Colon (tissue), 2 donors: Measurements from ENCODE around the gene HS6ST2.

Source experiments
- FAIRE-seq: peaks from 2 replicates; lab custom pipeline; 2012; peaks lifted over from hg19 to GRCh38; lab: Jason Lieb, UNC
- donor health status: control.
- donor health status: control.

The HS6ST2 gene

DNA sequence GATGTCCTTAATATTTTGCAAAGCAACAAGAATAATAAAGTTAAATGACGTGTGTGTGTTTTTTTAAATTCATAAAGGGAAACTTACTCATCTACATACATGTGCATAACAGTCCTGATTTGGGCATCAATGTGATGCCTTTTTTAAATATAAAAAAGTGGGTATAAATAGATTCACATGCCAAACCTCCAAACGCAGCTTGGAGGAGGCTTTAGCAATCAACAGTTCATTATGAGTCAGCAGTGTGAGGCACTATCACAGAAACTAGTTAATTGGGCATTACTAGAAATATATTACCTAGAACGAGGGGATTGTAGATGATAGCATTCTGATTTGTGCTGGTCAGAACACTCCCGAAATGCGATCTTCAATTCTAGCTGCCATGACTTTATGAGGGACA, 115.1 kb downstream of the HS6ST2 start:
- FAIRE-seq: no peak

DNA sequence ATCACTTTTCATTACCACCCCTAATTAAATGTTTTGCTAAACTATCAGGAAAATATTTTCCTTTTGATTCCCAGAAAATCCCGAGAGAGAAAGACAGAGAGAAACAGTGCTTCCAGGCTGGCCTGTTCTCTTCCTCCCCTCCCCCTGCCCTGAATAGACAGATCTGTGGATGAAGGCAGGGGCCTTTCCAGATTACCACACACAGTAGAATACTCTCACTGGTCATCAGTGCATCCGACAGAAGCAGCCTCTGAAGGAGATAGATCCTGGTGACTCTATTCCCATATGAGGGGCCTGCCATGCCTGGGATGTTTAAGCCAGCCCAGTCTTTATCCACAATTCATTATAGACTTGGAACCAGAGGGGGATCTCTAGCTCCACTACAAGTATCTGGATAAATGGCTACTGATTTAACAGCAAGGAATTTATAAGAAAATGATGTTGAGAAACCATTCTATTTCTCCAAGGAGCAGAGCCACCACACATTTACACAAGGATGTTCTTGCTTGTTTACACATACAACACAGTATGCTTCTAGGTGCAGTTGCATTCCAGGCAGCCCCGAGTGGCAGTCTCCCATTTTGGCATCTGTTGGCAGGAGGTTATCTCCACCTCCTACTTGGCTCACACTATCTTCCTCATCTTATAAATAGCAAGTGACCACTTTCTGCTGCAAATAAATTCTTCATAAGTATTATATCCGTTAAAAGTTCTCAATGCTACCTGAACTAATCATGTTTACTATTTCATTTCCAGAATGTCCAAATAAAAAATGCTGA, 115.8 kb downstream of the HS6ST2 start:
- no peak for FAIRE-seq

DNA sequence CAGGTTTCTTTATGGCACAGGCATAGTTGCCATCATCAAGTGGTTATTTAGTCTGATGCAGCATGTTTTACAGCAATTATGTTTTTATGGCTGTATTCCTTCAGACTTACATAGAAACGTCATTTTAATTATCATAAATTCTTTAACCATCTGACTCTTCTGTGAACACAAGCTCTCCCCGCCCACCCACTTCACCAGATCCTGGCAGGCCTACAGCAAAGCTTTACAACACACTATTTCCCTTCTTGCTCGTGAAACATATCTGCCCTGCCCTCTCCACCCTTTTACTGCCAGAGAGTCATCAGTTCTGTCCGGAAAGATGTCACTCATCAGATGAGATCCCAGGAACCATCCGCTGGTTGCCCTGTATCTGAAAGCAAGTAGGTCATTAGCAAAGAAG, 120.5 kb downstream of the HS6ST2 start:
- FAIRE-seq: peak; percentile 82

DNA sequence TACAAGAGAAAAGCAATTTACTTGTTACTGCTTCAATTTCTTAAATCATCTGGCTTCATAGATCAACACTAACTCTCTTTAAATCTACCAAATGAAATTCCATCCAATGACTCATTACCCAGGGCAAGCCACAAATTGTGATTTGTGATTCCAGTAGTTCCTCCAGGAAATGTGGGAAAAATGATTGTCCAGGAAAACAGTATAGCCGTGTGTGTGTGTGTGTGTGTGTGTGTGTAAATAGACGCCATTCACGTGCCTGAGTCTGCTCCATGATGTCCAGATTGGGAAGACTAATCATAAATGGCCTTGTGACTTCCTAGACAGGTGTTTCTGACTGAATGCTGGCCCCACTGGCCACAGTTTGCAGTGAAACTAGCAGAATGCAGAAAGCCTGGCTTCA, 121.3 kb downstream of the HS6ST2 start:
- FAIRE-seq: peak; percentile 58

DNA sequence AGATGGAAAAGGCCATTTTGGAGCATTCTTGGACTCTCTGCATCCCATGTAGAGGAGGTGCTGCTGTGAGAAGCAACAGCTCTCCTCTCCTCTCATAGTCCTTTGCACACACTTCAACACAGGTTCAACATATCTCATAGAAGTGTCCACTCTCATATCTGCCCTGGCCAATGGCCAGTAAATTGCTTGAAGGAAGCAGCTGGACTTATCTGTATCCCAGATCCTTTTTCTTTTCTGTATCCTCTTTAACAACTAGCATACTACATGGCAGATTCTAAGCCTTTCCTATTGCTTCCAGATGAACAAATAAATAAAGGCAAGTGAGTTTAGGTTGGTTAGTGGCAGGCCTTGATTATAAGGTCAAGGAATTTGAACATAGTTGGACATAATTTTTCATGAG, 122.0 kb downstream of the HS6ST2 start:
- FAIRE-seq: no peak

DNA sequence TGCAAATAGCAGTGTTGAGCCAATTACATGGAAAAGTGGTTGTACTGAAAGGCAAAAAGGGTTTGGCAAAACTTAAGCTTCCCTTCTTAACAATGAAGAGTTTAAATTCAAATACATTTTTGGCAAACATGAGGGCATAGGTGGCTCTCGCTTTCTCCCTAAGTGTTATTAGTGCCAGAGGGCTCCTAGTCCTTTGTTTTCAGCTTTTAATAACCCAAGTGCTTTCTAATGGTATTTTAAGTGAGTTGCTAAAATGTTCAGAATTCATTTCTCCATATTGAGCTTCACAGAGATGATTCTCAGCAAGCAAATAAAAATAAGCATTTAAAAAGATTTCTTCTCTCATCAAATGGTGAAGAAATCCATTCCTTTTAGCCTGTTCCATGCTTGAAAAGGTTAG, 123.7 kb downstream of the HS6ST2 start:
- FAIRE-seq: no peak

DNA sequence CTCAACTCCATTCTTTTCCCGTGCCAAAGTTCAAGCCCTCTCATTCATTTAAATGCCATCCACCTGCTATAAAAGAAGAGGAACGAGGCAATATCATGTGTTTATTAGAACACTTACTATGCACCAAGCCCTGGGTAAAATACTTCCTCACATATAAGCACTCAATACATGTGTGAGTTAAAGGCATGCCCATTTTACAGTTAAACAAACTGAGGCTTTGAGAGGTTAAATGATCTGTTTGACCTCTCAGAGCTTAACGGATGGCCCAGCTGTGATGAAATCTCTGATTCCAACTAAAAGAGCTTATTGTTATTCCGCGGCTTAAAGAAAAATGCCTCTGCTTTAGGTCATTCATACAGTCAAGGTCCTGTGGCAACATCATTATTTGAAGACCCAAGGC, 124.3 kb downstream of the HS6ST2 start:
- FAIRE-seq: peak; percentile 41

DNA sequence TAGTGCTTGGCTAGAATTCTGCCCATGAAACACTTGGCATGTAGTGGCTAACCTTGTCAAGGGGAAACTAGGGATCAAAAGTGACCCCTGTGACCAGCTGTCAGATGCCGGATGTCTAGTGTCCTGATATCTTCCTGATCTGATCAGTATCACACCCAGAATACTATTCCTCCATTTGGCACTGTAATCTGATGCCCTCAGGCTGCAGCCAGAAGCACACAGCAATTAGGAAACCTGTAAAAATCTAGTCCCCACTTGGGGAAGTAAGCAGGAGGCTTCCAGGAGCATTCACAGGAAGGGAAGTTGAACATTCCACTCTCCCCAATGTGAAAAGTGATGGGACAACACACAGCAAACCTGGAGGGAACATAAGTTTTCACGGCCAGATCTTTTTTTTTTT, 125.1 kb downstream of the HS6ST2 start:
- FAIRE-seq: no peak

DNA sequence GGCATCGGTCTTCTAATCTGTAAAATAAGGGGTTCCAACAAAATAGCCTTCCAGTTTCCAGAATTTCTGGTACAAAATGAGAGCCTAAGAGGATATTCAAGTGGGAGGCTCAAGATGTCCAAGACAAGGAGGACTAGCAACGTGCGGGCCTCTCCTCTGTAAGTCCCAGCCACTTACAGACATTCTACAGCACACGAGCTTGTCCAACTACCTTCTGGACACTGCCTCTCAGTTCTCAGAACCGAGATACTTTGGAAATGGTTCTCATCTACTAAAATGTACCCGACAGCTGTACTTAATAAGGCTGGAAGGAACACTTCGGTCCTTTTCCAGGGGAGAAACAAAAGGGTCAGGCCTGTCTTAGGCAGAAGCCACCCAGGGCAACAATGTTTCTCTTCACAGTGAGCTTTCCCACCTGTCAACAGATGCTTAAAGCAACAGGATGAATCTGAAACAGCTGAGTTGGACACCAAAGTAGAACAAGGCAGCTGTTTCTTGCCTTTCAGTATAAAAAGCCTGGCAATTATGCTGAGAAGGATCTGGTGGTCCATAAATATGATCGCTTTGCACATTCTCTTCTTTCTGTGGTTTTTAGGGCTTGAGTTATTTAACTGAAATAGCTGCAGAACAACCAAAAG, 127.0 kb downstream of the HS6ST2 start:
- FAIRE-seq: no peak

DNA sequence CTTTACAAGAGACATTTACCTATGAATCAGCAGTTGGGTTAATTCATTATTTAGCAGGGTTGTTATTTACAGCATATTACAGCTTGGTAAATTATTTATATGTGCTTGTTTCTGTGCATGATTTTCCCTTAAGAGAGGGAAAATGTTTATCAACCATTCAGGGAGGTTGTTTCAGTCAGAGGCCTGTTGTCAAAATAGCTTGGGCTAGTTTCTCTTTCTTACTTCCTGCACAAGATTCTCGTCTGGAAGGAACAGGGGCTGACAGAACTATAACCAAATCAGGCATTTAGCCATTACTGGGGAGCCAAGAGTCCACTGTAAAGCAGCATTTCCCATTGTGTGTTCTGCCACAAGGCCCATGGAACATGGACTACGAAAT, 135.8 kb downstream of the HS6ST2 start:
- no peak for FAIRE-seq

DNA sequence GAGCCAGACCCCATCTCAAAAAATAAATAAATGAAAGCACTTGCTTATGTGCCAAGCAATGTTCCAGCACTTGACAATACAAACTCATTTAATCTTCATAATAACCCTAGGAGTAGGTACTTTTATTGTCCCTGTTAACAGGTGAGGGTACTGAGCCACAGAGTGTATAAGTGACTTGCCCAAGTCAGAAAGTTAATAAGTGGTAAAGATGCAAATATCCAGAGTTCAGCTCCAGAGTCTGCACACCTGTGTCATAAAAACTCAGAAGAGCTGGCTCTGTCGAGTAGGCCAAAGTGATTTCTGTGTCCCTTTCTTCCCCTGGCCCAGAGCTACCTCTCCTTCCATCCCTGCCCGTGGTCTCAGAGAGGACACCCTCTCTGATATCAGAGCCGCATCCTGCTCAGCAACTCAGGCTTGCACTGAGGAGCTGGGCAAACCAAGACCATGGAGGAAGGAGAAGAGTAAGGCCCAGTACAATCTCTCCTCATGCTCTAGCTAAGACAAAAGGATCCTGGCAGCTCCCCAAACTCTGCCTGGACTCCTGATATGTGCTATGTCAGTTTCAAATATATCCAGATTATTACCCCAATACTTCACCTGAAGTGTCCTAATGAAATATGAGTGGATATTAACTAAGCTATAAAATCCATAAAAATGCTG, 136.3 kb downstream of the HS6ST2 start:
- FAIRE-seq: no peak

DNA sequence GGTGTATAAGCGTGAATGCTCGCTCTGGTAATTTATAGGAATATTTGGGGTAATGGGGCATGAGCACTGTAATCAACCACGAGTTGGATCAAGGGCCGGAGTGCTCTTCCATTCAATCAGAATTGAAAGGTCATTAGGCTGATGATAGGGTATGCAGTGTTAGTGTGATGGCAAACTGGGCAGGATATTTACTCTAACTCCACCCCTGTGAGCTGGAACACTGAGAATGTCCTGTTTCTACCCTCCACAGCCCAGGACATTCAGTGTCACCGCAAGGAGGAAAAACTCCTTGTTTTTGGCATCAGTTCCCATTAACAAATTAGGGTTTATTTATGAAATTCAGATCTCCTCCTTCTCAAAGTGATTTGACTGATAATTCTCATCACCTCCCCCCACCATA, 137.8 kb downstream of the HS6ST2 start:
- FAIRE-seq: peak; percentile 31

DNA sequence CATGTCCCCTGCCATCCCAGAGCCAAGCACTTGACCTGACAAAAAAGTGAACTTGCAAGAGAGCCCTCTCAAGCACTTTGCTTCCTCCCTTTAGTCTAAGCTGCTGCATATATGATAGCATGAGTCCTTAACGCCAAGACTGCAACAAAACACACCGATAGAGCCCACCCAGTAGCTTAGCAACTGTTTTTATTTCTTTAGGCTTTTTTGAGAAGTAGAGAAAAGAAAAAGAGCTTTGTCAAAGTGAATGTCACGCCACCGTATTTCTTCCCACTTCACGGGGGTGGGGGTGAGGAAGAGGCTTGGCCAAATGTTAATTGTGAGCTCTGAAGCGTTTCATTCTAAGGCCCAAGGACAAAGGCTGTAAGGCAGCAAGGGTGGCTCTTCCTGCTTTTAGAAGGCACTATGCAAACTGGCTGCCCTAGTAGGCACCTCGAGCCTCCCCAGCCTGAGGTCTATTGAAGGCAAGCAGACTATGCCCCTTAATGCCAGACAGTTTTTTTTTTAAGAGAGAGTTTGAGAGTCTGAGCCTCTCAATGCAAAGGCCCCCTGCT, 138.6 kb downstream of the HS6ST2 start:
- no peak for FAIRE-seq

DNA sequence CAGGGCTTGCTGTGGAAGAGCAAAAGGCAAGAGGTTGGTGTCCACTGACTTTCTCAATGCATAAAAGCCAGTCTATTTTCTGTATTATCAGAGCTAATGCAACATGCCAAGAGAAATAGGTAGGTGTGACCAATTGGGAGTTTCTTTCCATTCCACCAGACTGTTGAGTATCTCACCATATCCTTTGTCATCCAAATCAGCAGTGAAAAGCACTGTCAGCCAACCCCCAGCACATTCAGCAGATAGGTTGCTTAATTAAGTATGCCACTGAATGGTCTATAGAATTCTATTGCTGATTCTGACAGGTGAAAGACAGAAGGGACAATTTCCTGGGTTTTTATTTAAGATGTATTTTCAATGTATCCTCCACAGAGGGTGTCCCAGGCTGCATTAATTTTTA, 139.8 kb downstream of the HS6ST2 start:
- no peak for FAIRE-seq

DNA sequence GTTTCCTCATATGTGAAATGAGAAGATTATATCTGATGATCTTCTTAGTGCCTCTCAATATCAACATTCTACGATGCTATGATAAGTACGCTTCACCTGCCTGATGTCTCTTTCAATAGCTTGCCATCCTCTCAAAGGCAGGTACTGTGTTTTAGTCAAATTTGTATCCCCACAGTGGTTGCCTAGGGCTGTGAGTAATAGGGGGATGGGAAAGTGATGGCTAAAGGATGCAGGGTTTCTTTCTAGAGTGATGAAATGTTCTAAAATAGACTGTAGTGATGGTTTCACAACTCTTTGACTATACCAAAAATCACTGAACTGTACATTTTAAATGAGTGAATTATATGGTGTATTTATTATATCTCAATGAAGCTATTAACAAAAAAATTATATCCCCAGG, 142.8 kb downstream of the HS6ST2 start:
- peak; percentile 58 for FAIRE-seq

DNA sequence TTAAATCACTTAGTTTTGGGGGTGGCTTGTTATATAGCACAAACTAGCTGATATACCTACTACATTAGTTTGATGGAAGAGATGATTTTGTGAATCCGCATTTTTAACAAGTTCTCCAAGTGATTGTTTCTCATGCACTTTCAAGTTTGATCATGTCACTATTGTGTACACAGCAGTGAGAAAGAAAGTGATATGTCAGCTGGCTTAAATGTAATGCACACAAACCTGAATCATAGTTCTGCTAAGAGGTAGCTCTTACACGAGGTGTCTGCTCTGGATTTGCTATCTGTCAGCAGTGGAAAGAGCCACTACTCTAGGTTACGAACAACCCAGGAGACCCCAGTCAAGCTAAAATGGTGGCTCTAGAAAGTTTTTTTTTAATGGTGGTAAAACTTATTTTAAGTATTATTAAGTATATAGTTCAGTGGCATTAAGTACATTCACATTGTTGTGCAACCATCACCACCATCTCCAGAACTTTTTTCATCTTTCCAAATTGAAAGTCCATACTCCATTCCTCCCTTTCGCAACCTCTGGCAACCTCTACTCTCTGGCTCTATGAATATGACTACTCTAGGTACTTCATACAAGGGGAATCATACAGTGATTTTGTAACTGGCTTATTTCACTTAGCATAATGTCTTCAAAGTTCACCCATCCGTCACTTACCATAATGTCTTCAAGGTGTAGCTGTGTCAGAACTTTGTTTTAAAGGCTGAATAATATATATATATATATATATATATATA, 147.3 kb downstream of the HS6ST2 start:
- FAIRE-seq: peak; percentile 14

DNA sequence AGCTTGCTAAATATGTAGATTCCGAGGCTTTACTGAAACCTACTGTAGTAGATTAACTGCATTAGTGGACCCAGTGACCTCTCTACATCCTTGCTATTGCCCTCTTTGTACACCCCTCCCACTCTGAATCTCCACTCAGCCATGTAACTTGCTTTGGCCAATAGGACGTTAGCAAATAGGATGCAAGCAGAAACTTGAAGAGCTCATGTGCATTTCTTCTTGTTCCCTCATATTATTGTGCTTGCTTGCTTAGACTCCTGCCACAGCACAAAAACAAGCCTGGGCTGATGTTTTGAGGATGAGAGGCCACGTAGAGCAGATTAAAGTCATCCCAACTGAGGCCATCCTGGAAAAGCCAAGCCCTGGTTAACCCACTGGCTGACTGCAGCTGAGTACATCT, 147.9 kb downstream of the HS6ST2 start:
- FAIRE-seq: no peak

DNA sequence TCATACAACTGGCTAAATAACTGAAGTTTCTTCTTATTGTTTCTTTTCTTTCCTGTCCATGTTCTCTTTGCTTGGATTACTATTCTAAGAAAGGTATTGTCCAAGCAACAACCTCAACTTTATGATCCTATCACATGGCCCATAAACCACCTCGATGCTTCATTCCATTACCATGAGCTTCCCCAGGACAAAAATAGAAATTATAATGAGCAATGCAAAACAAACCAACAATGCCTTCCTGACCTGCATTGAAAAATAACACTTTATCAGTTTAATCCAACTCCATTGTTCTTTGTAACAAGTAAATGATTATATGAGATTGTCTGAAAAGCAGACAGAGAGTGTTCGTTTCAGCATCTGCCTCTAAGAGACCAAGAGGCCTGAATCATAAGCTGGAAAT, 148.8 kb downstream of the HS6ST2 start:
- no peak for FAIRE-seq

DNA sequence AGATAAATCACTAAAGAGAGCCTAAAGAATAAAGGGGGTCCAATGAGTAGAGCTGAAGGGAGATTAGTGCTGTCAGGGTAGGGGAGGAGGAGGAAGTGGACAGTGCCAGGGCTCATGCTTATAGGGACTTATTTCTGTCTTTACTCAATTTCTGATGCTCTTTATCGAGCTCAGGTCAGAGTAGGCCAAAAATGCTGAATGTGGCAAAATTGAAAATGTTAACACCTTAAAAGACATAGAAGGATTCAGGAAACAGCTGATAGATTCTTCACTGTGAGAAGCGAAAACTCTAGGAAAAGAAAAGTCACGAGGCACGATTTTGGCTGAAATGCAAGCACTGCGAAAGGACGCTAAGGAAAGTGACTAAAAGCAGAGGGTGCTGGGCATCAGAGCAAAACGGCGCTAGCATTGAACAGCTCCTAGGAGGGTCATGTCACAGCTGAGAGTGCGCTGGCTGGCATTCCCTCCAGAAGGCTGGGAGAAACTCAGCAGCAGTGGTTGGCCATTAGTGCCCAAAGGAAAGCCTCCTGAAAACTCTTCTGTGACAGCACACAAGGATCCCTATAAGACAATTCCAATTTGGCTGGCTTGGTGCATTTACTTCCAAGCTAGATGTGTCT, 150.9 kb downstream of the HS6ST2 start:
- no peak for FAIRE-seq

DNA sequence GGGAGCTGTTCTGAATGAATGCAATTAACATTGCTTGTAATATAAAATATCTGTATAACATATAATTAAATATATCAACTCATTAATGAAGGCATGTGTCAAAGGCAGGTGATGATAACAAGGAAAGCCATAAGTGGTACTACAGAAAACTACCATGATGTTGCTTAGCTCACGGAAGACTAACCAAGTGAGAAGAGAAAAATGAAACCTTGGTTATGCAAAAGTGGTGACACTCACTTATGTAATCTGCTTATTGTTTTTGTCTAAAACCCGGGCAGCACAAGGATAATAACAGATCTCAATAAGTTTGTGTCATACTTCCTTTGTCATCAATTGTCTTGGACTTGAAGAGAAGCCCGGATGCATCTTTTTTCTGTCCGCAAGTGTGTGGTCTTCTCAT, 156.4 kb downstream of the HS6ST2 start:
- FAIRE-seq: peak; percentile 82

DNA sequence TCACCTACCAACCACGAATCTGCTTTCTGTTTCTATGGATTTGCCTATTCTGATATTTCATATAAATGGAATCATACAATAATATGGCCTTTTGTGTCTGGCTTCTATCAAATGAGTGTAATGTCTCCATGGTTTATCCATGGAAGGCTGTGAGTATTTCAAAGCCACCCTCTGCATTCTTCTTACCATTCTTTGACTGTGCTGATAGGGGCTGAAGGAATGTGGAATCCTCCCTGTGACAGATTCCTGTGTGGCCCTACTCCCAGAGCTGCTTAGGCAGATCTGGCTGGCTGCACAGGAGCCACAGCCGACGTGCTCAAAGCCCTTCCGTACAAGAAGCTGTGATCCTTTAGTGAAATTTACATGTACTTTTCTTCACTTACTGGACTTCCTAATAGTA, 163.2 kb downstream of the HS6ST2 start:
- FAIRE-seq: no peak

DNA sequence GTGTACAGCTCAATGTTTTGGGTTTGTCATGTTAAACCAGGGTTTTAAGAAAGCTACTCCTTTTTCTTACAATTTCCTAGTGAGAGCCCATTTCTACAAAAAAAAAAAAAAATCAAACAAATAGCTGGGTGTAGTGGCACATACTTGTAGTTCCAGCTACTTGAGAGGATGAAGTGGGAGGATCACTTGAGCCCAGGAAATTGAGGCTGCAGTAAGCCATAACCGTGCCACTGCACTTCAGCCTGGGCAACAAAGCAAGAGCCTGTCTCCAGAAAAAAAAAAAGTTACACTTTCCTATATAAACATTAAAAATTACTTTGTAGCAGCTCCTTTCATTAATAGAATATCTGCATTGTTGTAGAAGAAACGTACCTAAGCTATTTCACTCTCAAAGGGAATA, 166.7 kb downstream of the HS6ST2 start:
- FAIRE-seq: no peak
